ENCODE measurements around the gene ARHGAP45.
A peak's percentile ranks its signal among the peaks of the same experiment; 100 is the strongest.

The ARHGAP45 gene

DNA sequence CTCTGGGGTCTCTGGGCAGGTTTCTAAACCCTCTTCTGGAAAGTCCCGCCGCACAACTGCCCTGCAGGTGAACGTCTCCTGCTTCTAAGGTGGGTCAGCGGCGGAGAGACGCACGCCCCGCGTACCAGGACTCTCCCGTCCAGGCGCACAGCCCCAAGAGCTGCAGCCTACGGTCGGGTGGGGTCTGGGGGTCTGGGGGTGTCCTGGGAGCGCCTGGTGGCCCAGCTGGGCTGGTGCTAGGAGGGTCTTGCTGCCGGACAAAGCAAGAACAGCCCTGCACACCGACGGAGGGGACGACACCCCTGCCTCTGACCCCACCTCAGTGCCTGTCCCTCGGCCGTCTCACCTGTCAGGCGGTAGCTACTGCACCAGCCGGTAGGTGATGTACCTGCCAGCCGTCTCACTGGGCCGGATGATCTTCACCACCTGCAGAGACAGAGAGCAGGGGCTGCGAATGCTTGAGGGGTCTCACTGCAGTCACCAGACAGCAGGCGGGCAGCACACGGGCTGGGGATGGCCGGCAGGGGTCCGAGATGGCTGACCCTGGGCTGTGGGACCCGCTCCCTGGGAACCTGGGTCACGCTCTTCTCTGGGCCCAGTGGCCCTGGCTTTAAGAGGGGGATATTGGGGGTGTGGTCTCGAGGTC, 22.3 kb downstream of the ARHGAP45 start:
- DNase-seq: no peak

DNA sequence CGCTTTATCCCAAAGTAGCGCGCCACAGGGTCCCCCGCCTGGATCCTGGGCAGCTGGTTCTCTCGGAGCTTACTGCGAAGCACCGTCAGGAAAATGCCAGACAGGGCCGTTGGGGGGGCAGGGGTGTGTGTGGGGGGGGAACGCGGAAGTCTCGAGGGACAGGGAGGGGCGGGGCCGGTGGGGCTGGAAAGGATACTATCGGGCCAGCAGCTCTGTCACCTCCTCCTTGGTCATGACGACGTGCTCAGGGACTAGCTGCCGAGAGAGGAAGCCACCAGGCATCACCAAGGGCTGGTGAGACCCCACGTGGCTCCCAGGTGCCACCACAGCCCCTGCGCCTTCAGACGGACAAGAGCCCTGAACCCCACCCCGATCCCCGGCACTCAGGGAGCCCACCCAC, 22.9 kb downstream of the ARHGAP45 start:
- DNase-seq: no peak

DNA sequence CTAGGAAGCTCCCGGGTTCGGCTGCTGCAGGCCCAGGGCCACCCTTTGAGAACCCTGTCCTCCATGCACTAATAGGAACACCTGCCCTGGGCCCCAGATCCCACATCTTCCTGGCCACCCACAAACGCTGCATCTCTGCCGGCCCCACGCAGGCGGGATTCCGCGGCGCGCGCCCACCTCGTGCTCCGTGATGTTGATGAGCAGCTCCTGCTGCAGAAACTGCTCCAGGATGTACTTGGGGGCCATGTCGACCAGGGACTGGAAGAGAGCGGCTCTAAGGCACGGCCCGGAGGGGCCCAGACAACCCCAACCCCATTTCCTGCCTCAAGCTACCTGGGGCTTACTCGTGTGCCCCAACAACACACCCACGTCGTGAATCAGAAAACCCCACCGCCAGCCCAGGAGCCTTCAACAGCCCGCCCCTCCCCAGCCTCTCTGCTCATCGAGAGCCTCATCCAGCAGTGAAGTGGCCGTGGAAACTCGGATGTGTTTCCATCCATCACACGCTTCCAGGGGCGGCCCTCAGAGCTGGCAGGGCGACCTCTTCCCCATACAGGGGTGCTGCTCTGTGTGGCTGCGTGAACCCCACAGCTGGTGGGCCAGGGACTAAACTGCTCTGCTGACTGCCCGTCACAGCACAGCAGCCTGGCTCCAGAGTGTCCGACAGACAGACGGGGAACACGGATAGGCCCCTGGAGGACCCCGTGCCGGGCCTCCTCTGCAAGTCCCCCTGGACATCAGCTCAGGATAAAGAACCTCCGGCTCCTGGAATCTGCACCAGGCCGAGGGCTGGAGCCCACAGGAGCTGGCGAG, 24.0 kb downstream of the ARHGAP45 start:
- DNase-seq: no peak

DNA sequence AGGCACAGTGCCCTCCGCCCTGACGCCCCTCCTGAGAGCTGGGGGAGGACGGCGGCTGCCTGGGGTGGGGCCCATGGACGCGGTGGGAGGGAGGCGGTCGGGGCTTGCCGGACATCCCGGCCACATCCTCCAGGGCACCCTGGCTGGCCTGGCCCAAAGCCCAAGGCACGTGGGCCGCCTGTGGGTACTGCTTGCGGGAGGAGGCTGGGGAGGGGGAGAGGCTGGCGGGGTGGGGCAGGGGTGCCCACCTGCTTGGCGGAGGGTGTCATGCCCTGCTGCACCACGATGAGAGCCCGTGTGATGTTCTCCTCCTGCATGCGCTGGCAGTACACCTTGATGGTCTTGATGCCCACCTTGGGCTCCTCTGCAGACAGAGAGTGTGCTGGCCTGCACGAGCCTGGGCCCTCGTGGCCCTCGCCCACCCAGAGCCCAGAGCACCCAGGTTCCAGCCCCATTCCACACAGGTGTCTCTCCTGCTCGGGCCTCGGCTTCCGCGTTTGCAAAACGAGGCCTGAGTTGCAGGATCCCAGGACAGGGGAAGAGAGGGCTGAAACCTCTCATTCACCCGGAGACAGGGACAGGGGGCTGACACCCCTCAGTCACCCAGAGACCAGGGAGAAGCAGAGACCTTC, 24.7 kb downstream of the ARHGAP45 start:
- no peak for DNase-seq

DNA sequence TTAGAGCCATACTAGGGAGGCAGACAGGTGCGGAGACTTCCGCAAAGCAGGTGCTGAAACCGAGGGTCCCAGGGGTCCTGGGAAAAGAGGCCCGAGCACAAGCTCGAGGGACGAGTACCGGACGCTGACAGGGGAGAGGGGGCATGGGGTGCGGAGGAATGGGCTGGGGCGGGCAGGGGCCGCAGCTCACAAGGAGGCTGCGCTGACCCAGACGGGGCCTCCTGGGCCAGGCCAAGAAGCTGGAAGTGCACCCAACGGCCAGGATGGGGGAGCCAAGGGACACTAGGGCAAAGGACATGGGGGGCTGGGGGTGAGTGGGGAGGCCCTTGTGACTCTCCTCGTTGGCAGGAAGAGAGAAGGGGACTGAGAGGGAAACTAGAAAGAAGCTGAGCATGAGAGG, 26.4 kb downstream of the ARHGAP45 start:
- DNase-seq: no peak

DNA sequence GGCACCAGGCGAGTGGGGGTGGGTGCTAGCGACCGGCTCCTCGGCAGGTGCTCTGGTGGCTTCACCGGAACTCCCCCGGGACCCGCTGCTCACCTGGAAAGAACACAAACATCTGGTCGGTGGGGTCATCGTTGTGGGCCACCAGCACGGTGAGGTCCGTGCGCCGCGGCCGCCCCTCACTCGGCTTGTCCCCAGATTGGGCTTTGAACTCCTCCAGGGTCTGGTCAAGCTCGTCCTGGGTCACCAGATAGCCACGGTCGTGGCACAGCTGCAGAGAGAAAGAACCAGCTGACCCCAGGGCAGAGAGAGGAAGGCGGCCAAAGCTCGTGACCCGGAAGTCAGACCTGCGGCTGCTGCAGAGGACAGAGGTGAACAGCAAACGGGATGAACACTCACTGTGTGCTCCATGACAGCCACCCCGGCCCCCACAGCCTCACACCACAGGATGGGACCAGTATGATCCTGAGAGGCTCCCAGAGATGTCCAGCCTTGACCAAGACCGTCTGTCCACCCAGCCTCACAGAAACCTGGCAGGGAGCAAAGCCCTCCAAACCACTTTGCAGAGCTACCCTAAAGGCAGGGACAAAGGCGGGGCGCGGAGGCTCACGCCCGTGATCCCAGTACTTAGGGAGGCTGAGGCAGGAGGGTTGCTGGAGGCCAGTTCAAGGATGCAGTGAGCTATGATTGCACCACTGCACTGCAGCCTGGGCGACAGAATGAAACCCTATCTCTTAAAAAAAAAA, 27.0 kb downstream of the ARHGAP45 start:
- DNase-seq: no peak

DNA sequence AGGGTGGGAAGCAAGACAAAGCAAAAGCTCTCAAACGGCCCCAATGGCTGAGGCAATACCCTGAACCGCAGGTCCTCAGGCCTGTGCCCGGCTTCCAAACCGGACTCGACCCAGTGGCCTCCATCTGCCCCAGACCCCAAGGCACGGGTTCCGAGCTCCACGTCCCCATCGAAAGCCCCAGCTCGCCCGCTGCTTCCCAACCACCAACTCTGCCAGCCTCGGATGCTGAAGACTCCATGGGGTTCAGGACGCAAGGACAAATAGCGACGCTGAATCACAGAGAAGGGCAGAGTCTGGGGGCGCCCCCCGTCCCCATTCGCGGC, 27.6 kb downstream of the ARHGAP45 start:
- DNase-seq: no peak

DNA sequence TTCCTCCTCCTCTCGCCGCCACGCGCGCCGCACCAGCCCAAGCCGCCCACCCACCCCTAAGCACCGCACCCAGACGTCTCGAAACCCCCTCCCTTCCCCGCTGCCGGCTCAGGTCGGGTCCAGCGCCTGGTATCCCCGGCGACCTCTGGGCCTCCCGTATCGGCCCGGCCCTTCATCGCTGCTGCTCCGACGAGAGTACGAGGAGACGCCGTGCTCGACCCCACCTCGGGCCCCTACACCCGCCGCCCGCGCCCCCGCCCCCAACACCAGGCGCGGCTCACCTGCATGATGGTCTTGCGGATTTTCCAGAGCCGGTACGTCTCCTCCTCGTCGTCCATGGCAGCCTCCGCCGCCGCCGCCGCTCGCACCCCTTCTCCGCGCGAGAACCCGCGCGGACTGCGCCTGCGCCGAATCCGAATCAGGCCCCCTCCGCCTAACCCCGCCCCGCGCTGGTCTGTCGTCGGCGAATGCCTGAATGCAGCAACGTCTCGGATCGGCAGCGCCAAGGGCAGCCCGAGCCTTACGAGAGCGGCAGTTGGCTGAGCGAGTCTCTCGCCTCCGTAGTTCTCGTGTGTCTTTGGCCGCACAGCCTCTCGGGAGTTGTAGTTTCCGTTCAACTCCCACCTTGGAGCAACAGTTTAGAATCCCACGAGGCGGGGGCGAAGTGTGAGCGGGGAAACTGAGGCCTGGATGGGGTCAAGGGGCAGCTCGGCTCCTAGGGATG, 28.2 kb downstream of the ARHGAP45 start, which contains the start of gene POLR2E:
POLR2E (minus strand) TSS at position 398 of the 724 bp plus-strand sequence; CDS start at position 338, 60 bp downstream.
- peak; percentile 97 for DNase-seq

DNA sequence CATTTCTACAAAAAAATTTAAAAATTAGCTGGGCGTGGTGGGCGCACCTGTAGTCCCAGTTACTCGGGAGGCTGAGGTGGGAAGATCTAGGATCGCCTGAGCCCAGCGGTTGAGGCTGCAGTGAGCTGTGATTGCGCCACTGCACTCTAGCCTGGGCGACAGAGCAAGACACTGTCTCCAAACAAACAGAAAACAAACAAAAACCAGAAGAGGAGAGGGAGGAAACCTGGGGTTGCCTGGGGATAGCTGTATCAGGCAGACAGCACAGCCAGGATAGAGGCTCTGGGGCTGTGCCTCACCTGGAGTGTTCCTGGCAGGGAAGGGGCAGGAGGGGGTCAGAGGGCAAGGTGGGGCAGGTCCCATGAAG, 30.8 kb downstream of the ARHGAP45 start:
- no peak for DNase-seq

DNA sequence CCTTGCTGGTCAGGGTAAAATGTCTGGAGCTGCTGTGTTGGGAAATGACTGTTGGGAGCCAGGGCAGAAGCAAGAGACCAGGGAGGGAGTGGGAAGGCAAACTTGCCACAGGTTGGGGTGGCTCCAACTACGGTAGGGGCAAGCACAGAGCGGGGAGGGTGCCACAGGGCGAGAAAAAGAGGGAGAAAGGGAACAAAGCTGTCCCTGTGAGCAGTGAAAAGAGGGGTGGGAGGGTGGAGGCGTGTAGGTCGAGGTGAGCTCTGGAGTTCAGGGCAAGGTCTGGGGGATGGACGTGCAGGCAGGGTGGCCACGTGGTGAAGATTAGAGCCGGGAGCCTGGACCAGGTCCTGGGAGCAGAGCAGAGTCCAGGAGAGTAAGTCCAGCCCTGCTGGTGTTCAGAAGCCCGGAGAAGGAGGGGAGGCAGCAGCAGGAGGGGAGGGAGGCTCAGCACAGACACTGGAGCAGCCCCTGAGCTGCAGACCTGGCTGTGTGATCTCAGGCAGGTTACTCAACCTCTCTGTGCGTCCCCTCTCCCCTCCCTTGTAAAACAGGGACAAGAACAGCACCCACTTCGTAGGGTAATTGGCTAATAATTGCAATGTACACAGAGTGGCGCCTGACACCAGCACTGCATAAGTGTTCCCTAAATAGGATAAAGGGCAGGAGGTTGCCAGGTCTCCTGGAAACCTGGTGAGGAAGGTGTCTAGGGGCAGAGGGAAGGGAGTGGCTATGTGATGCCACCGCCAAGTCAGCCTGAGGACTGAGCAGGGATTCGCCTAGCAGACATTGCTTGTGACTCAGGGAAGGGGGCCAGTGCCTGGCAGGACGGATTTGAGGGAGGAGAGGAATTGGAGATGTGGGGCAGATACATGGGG, 31.4 kb downstream of the ARHGAP45 start:
- no peak for DNase-seq

DNA sequence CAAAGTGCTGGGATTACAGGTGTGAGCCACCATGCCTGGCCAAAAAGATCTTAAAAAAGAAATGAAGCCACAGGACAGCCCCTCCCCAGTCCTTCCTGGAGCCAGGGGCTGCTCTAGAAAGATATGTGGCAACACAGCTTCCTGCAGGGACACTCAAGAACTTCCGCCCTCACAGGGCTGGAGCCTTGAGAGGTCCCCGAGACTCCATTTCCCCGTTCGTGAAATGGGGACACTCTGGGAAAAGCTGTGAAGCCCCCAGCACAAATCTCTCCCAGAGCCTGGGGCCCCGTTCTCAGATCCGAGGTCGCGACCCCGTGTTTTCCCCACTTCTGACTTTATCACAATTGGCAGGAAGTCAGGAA, 34.4 kb downstream of the ARHGAP45 start:
- no peak for DNase-seq

DNA sequence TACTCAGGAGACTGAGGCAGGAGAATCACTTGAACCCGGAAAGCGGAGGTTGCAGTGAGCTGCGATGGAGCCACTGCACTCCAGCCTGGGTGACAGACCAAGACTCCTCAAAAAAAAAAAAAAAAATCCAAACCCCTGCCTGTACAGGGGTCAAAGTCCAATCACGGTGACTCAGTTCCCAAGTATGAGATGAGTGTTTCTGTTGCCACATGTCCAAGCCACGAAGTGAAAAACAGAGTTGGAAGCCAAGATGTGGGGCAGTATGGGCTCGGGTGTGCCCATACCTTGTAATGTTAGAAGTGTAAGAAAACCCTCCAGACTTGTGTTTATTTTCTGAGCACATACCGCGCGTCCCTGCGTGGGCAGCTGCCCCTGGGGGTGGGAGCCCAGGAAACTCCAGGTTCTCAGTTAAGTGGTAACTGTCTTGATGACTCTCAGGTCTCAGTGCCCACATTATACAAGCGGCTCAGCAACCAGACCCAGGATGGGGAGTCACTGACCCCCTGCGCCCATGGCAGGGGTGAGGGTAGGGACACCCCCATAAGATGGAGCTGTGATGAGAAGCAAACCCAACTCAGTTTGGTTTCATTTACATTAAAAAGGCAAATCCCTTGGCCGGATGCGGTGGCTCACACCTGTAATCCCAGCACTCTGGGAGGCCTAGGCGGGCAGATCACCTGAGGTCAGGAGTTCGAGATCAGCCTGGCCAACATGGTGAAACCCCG, 35.6 kb downstream of the ARHGAP45 start:
- no peak for DNase-seq

DNA sequence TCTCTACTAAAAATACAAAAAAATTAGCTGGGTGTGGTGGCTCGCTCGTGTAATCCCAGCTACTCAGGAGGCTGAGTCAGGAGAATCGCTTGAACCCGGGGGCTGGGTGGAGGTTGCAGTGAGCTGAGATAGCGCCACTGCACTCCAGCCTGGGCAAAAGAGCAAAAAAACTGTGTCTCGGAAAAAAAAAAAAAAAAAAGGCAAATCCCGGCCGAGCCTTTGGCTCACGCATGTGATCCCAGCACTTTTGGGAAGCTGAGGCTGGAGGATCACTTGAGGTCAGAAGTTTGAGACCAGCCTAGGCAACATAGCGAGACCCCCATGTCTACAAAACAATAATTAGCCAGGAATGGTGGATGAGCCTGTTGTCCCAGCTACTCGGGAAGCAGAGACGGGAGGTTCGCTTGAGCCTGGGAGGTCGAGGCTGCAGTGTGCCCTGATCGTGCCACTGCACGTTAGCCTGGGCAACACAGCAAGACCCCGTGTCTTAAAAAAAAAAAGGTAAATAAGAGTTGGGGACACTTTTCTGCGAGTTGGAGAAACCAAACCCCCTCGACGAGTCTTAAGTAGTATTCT, 36.3 kb downstream of the ARHGAP45 start:
- no peak for DNase-seq

DNA sequence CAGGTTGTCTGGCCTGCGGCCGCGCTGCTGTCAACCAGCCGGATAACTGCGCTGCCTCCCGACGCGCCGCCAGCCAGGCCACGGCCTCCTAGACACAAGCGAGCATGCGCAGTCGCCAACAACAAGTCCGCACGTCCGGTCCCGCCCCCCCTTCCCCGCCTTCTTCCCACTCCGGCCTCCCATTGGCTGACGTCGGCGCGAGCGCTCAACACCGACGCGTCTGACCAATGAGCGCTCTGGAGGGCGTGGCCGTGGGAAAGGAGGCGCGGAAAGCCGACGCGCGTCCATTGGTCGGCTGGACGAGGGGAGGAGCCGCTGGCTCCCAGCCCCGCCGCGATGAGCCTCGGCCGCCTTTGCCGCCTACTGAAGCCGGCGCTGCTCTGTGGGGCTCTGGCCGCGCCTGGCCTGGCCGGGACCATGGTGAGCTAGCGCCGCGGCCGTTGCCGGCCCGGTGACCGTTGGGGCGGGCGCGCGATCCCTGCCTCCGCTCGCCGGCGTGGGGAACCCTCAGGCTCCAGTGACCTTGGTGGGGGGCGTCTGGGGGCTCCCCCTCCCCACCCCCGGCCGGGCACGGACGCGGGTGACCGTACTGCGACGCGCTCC, 36.8 kb downstream of the ARHGAP45 start, which contains the start of gene GPX4:
GPX4 (plus strand) TSS at position 287 of the 603 bp plus-strand sequence; CDS start at position 337, 50 bp downstream.
- DNase-seq: peak; percentile 99

DNA sequence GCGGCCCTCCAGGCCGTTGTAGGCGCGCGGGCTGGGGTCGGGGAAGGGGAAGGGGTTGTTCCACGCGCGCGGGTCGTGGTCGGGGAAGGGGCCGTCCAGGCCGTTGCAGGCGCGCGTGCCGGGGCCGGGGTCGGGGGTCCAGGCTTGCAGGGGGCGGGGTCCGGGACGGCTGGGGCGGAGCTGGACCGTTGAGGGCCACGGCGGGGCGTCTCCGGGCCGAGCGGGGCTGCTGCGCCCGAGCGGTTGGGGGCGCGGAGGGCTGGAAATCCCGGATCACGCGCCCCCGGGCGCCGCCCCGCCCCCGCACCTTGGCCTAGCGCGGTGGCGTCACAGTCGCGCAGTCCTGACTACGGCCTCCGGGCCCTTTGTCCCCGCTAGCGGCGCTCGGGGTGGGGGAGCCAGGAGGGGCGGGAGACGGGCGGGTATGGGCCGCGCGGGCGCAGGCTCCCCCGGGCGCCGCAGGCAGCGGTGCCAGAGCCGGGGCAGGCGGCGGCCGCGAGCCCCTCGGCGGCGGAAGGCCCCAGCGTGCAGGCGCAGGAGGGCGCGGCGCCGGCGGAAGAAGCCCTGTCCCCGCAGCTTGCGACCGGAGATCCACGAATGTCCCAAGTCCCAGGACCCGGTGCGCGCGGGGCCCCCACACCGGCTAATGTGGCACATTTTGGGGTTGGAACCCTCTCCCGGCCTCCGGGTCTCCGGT, 37.5 kb downstream of the ARHGAP45 start:
- DNase-seq: peak; percentile 51

DNA sequence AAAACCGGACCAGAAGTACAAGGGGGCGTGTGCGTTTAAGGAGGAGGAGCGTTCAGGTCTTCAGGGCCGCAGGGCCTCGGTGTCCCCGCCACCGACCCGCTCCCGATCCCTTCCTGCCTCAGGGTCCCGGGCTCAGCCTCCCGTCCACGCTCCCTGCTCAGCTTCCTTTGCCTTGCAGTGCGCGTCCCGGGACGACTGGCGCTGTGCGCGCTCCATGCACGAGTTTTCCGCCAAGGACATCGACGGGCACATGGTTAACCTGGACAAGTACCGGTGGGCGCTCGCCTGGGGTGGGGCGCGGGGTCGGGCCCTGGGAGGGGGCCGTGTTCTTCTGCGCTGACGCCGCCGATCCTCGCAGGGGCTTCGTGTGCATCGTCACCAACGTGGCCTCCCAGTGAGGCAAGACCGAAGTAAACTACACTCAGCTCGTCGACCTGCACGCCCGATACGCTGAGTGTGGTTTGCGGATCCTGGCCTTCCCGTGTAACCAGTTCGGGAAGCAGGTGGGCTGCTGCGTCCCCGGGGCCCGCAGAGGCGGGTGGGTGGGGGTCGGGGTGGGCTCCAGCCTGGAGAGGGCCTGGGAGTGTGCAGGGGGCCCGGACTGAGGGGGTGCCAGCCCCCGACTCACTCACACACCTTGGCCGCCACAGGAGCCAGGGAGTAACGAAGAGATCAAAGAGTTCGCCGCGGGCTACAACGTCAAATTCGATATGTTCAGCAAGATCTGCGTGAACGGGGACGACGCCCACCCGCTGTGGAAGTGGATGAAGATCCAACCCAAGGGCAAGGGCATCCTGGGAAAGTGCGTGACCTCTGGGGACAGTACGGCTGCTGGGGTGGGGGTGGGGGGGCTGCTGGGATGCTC, 38.3 kb downstream of the ARHGAP45 start:
- DNase-seq: no peak

DNA sequence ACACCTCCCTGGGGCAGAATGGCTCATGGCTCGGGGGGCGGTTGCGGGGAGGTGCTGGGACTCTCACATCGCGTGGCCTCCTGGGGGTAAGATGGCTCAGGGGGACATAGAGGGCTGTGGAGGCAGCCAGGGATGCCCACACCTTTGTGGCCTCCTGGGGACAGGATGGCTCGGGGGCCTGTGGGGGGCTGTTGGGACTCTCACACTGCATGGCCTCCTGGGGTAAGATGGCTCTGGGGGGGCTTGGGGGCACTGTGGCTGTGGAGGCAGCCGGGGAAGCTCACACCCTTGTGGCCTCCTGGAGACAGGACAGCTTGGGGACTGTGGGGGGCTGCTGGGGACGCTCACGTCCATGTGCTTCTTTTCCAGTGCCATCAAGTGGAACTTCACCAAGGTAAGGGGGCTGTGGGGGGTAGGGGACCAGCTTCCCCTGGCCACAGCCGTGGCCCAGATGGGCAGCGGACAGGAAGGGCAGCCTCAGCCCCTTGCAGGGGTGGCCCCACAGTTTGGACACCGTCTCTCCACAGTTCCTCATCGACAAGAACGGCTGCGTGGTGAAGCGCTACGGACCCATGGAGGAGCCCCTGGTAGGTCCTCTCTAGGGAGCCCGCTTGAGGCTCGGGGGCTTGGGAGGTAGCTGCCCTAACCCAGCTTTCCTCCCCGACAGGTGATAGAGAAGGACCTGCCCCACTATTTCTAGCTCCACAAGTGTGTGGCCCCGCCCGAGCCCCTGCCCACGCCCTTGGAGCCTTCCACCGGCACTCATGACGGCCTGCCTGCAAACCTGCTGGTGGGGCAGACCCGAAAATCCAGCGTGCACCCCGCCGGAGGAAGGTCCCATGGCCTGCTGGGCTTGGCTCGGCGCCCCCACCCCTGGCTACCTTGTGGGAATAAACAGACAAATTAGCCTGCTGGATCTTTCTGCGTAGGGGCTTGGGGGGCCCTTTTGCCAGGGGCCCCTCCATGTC, 39.2 kb downstream of the ARHGAP45 start:
- no peak for DNase-seq
